ENCODE measurements around the gene RAD51D.

The RAD51D gene

DNA sequence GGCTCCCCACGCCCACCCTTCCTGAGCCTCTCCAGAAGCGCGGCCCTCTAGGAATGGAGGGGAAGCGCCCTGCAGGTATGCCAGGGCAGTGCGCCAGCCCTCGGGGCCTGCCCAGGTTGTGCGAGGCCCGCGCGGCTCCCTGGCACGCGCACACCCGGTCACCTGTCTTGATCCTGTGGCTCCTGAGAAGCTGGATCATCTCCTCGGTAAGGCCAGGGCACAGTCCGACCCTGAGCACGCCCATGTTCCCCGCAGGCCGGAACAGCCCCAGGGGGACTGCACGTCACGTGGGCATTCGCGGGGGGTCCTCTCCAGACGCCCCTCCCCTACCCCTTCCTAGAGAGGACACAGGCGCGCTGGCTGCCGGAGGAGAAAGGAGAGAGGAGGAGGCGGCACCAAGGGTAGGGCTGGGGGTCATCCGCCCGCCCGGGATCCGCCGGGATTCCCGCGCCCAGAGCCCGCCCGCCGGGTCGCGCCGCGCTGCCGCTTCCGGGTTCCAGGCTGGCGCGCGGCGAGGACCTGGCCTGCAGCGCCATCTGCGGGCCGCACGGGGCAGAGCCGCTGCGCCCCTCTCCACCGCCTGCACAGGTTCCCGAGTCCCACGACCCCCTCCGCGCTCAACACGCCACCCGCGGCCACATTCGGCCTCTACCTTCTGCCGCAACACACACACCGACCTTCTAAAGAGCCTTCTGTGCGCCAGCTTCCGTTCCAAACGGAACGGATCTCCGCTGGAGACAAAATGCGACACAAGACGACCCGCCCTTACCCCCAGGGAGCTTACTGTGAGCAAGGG, at the start of gene RAD51D:
RAD51D (minus strand) TSS at position 491 of the 796 bp plus-strand sequence; CDS start at position 244, 247 bp downstream.
- Mint-ChIP-seq H3K4me1 (peaks cover 19% of the 10 kb centered on the region), H3K4me3 (peak within 1 kb of the TSS; percentile 88), H3K36me3 (peaks cover 9% of the 10 kb centered on the region), H3K9me3 (no peaks in the 10 kb centered on the region), H3K27me3 (no peaks in the 10 kb centered on the region), H3K27ac (peak within 1 kb of the TSS; percentile 89)
- DNase-seq (ENCODE audit: low spot score in 2 of 2), result peak; percentile 85 to 91
- ATAC-seq (ENCODE audit: low read depth), result peak; percentile 89

DNA sequence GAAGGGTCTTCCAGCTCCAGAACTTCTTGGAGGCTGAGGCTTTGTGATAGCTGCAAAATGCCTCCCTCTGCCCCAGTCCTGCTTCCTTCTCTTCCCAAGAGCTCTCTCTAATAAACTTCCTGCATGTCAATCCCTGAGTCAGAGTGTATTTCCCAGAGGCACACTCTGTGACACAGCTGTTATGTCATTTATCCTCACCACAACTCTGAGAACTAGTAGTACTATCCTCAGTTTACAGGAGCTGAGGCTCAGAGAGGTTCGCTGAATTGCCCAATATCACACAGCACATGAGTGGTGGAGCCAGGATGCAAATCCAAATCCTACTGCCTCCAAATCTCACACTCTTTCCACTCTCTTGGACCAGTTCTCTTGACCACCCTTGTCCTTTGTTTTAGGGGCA, 48.0 kb upstream of the RAD51D start:
- Mint-ChIP-seq H3K4me1 (no peaks in the 10 kb centered on the region), H3K4me3 (no peak overlapping the region), H3K27me3 (peaks cover 24% of the 10 kb centered on the region), H3K9me3 (no peaks in the 10 kb centered on the region), H3K36me3 (no peaks in the 10 kb centered on the region), H3K27ac (no peak overlapping the region)
- DNase-seq (ENCODE audit: low spot score in 2 of 2), result no peak
- no peak for ATAC-seq (ENCODE audit: low read depth)

DNA sequence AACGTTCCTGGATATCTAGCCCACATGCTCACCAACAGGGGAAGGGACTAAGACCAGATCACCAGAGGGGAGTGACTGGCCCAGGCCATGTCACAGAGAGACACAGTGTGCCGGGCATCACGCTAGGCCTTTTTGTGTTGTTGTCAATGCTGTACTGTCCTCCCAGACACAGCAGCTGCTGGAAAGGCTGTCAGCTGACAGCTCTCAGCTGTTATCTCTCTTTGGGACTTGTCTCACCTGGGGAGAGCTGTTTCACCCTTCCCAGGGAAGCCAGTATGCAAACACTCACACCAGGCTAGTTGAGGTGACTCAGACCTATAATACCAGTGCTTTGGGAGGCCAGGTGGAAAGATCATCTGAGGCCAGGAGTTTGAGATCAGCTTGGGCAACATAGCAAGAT, 47.4 kb upstream of the RAD51D start:
- Mint-ChIP-seq H3K4me3 (no peak overlapping the region), H3K27ac (no peak overlapping the region), H3K27me3 (peaks cover 24% of the 10 kb centered on the region), H3K9me3 (no peaks in the 10 kb centered on the region), H3K36me3 (no peaks in the 10 kb centered on the region), H3K4me1 (no peaks in the 10 kb centered on the region)
- DNase-seq (ENCODE audit: low spot score in 2 of 2) (no peak), ATAC-seq (ENCODE audit: low read depth) (no peak)

DNA sequence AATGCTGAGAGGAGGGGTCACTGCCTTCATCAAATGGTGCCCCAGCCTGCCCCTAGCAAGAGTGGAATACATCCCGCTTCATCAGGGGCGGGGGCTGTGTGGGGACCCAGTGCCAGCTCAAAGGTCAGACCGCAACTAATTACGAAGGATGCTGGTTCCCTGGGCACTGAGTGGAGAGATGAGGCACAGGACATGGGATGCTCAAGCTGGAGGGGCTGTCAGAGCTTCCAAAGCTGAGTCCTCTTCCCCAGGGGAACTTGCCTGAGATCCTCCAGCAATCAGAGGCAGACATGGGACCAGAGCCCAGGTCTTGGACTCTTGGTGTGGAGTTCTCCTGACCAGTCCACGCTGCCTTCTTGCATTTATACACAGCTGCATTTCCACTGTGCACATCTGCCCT, 46.9 kb upstream of the RAD51D start:
- Mint-ChIP-seq H3K9me3 (no peaks in the 10 kb centered on the region), H3K27ac (no peak overlapping the region), H3K4me1 (no peaks in the 10 kb centered on the region), H3K36me3 (no peaks in the 10 kb centered on the region), H3K4me3 (no peak overlapping the region), H3K27me3 (peaks cover 24% of the 10 kb centered on the region)
- no peak for DNase-seq (ENCODE audit: low spot score in 2 of 2)
- no peak for ATAC-seq (ENCODE audit: low read depth)

DNA sequence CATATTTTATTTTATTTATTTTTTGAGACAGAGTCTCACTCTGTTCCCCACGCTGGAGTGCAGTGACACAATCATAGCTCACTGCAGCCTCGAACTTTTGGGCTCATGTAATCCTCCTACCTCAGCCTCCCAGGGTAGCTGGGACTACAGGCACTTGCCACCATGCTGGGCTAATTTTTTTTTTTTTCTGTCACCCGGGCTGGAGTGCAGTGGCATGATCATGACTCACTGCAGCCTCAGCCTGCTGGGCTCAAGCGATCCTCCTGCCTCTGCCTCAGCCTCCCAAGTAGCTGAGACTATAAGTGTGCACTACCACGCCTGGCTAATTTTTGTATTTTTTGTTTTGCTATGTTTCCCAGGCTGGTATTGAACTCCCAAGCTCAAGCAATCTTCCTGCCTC, 45.1 kb upstream of the RAD51D start:
- Mint-ChIP-seq H3K4me3 (no peak overlapping the region), H3K4me1 (no peaks in the 10 kb centered on the region), H3K27ac (no peak overlapping the region), H3K9me3 (no peaks in the 10 kb centered on the region), H3K36me3 (no peaks in the 10 kb centered on the region), H3K27me3 (peaks cover 32% of the 10 kb centered on the region)
- ATAC-seq (ENCODE audit: low read depth), result no peak
- DNase-seq (ENCODE audit: low spot score in 2 of 2), result no peak

DNA sequence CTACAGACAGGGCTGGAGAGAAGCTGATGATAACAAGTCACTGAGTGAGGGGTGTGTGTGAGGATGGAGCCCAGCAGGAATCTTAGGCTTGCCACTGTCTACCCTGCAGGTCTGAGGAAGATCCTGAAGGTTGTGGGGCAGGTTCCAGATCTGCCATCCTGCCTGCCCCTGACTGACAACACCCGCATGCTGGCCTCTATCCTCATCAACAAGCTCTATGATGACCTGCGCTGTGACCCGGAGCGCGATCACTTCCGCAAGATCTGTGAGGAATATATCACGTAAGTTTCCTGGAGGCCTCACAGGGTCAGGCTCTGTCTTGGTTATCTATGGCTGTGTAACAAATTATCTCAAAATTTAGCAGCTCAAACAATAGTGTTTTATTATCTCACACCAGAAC, 44.2 kb upstream of the RAD51D start:
- no peaks in the 10 kb centered on the region for H3K4me1 Mint-ChIP-seq
- H3K27me3 Mint-ChIP-seq, result peaks cover 32% of the 10 kb centered on the region
- H3K36me3 Mint-ChIP-seq, result no peaks in the 10 kb centered on the region
- H3K9me3 Mint-ChIP-seq, result no peaks in the 10 kb centered on the region
- ATAC-seq (ENCODE audit: low read depth) (no peak), DNase-seq (ENCODE audit: low spot score in 2 of 2) (no peak)
- no peak overlapping the region for H3K4me3 Mint-ChIP-seq
- H3K27ac Mint-ChIP-seq, result no peak overlapping the region

DNA sequence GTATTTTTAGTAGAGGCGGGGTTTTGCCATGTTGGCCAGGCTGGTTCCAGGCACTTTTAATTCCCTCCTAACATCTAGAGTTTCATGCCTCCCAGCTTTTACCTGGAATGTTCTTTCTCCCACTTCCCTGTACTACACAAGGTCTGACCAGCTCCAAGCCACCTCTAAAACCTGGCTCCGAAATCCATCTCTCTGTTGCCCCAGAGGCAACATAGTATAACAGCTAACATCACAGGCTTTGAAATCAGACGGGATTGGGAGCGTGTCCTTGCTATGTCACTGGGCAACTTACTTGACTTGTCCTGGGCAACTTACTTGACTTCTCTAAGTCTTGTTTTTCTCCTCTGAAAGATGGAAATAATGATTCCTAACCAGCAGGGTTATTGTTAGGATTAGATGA, 43.1 kb upstream of the RAD51D start:
- Mint-ChIP-seq H3K27me3 (peaks cover 26% of the 10 kb centered on the region), H3K4me3 (no peak overlapping the region), H3K27ac (no peak overlapping the region), H3K4me1 (no peaks in the 10 kb centered on the region), H3K9me3 (no peaks in the 10 kb centered on the region), H3K36me3 (no peaks in the 10 kb centered on the region)
- ATAC-seq (ENCODE audit: low read depth), result no peak
- DNase-seq (ENCODE audit: low spot score in 2 of 2), result no peak

DNA sequence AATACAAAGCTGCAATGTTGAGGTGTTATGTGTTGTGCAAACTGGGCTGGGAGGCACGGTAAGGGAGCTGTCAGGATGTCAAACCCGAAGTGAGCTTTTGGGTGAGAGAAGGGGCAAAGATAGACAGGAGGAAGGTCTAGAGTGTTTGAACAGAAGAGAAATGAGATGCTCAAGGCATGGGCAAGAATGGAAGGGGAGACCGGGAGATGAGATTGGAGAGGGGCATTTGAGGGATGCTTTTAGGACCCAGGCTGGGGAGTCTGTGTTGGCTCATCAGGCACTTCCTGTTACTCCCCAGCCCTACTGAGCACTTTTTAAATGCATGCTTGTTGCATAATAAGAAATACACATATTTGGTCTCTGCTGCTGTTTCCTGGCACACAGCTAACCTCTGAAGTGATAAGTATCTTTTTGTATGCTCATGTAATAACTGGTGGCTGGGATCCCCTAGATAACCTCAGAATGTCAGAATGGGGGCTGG, 41.7 kb upstream of the RAD51D start:
- DNase-seq (ENCODE audit: low spot score in 2 of 2) (no peak), ATAC-seq (ENCODE audit: low read depth) (no peak)
- H3K36me3 Mint-ChIP-seq, result no peaks in the 10 kb centered on the region
- H3K4me3 Mint-ChIP-seq, result no peak overlapping the region
- no peaks in the 10 kb centered on the region for H3K4me1 Mint-ChIP-seq
- no peaks in the 10 kb centered on the region for H3K9me3 Mint-ChIP-seq
- no peak overlapping the region for H3K27ac Mint-ChIP-seq
- H3K27me3 Mint-ChIP-seq, result peaks cover 24% of the 10 kb centered on the region

DNA sequence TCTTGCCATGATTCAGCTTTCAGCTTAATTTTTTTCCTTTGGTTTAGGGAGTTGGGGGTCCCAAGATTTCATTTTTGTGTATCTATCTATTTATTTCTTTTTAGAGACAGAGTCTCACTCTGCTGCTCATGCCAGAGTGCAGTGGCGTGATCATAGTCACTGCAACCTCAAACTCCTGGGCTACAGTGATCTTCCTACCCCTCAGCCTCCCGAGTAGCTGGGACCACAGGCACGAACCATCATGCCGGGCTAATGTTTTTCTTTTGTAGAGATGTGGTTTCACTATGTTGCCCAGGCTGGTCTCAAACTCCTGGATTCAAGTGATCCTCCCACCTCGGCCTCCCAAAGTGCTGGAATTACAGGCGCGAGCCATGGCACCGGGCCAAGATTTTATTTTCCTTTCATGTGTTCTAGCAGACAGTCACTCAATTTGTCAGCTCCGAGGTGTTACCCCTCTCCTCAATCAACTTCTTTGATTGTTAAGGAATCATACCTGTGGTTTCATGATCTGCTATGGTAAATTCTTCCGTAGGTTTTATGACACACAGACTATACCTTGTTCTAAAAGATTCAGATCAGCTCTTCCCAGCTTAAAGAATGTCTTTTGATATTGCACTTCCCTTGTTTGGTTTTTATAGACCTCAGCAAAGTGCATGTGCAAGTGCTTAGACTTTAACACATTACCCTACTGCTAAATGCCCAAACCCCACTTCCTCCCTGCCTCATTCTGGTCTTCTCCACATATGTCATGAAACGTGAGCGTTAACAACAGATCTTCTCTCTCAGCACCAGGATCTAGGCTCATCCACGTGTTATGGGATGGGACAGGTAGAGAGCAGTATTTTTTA, 40.9 kb upstream of the RAD51D start:
- Mint-ChIP-seq H3K27ac (no peak overlapping the region), H3K27me3 (peaks cover 25% of the 10 kb centered on the region), H3K4me3 (no peak overlapping the region), H3K4me1 (no peaks in the 10 kb centered on the region), H3K9me3 (no peaks in the 10 kb centered on the region), H3K36me3 (no peaks in the 10 kb centered on the region)
- ATAC-seq (ENCODE audit: low read depth), result no peak
- DNase-seq (ENCODE audit: low spot score in 2 of 2), result no peak

DNA sequence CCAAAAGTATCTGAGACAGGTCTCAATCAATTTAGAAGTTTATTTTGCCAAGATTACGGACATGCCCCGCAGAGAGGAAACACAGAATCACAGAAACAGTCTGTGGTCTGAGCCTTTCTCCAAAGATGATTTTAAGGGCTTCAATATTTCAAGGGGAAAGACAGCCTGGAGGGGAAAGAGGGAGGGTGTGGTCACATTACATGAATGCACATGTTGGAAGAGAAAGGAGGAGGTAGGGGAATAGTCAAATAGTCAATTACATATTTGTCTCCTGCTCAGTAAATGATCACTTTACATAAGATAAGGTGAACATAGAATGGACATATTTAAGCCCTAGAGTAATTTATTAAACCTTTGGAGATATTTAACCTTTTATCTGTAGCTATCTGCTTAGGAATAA, 40.3 kb upstream of the RAD51D start:
- no peaks in the 10 kb centered on the region for H3K4me1 Mint-ChIP-seq
- no peak for ATAC-seq (ENCODE audit: low read depth)
- no peak overlapping the region for H3K27ac Mint-ChIP-seq
- H3K36me3 Mint-ChIP-seq, result no peaks in the 10 kb centered on the region
- H3K4me3 Mint-ChIP-seq, result no peak overlapping the region
- H3K27me3 Mint-ChIP-seq, result peaks cover 22% of the 10 kb centered on the region
- no peak for DNase-seq (ENCODE audit: low spot score in 2 of 2)
- H3K9me3 Mint-ChIP-seq, result no peaks in the 10 kb centered on the region

DNA sequence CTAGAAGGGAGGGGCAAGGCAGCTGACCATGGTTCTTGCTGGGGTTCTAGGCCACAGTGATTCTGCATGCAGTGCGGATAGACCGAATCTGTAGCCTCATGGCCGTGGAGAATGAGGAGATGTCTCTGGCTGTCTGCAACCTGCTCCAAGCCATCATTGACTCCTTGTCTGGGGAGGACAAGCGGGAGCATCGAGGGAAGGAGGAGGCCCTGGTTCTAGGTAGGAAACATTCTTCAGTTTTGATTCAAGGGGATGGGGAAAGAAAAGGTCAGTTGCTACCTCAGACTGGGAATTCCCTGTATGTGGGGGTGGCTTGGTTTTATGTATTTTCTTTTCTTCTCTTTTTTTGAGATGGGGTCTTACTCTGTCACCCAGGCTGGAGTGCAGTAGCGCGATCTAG, 35.6 kb upstream of the RAD51D start:
- DNase-seq (ENCODE audit: low spot score in 2 of 2) (no peak), ATAC-seq (ENCODE audit: low read depth) (no peak)
- Mint-ChIP-seq H3K4me3 (no peak overlapping the region), H3K27ac (no peak overlapping the region), H3K4me1 (no peaks in the 10 kb centered on the region), H3K36me3 (no peaks in the 10 kb centered on the region), H3K27me3 (peaks cover 5% of the 10 kb centered on the region), H3K9me3 (no peaks in the 10 kb centered on the region)

DNA sequence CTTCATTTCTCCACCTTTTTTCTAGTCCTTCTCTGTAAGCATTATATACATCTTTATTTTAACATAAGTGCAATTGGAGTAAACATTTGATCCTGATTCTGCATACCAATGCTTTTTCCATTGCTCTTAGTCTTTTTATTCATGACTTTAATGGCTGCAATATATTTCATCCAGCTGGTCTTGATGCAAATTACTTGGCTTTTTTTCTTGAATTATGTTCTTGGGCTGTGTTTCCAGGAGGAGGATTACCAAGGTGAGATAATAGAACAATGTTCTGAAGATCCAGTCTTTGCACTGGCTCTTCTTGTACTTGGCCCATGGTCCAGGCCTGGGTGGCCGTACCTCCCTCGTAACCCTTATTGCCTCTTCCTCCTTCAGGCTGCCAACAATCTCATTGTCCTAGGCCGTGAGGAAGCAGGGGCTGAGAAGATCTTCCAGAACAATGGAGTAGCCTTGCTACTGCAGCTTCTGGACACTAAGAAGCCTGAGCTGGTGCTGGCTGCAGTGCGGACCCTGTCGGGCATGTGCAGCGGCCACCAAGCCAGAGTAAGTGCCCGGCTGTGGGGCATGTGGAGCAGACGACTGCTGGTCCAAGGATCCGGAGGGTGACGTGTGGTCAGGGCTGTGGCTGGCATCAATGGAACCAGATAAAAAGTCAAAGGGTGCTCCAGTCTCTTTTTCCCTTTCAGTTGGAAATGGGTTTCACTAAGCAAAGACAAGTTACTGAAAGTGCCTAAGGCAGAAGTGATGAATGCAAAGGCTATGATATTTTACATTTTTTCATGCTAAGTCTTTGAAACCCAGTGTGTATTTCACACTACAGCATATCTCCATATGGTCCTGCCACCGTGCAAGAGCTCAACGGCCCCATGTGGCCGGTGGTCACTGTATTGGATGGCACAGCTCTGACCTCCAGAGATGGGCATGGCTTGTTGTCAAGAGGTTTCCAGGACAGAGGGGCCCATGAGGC, 34.8 kb upstream of the RAD51D start:
- Mint-ChIP-seq H3K27me3 (peaks cover 5% of the 10 kb centered on the region), H3K4me1 (no peaks in the 10 kb centered on the region), H3K9me3 (no peaks in the 10 kb centered on the region), H3K36me3 (no peaks in the 10 kb centered on the region), H3K27ac (no peak overlapping the region), H3K4me3 (no peak overlapping the region)
- ATAC-seq (ENCODE audit: low read depth) (no peak), DNase-seq (ENCODE audit: low spot score in 2 of 2) (no peak)

DNA sequence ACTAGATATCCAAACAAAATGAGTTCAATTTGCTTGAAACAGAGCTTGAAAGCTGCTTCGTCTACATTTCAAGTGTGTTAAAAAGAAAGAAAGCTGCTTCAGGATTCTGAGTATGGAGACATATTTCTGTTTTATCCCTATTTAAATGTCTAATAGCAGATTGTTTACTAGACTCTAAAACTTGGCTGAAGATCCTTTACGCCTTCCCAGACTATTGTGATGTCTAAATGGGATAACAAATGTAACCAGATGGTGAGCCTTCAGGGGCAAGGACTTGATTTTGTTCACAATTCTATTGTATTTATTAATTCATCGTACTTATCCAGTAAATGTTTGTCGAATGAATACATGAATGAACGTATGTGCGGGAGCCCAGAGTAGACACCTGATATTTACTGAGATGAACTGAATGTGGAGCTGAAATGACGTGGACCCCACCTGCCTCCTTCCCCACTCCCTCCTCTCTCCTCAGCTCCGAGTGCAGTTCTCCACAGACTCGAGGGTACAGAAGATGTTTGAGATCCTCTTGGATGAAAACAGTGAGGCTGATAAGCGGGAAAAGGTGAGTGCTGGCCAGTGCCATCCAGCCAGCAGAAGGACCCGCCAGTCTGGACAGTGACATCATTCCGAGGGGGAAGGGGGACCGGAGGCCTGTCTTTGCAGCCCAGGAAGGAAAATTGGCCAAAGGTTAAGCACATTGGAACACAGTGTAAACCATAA, 32.9 kb upstream of the RAD51D start:
- ATAC-seq (ENCODE audit: low read depth), result no peak
- Mint-ChIP-seq H3K36me3 (no peaks in the 10 kb centered on the region), H3K27ac (no peak overlapping the region), H3K9me3 (no peaks in the 10 kb centered on the region), H3K4me1 (no peaks in the 10 kb centered on the region), H3K27me3 (peaks cover 8% of the 10 kb centered on the region), H3K4me3 (no peak overlapping the region)
- no peak for DNase-seq (ENCODE audit: low spot score in 2 of 2)
